T-helper 2 cell treated with Interferon-gamma antibody and Interleukin-4, amounts not matched to agents 5 μg/mL and 100 μg/mL, for 36 hours (primary cell): ENCODE measurements around the gene IFT43.

Source experiments
- DNase-seq: peaks from one replicate; pipeline ENCODE4 v3.0.0; 2021; ENCODE audit warnings: low spot score
- H3K27ac Mint-ChIP-seq: one replicate; pipeline ENCODE4 v1.8.0; 2021; ENCODE audit warnings: mild to moderate bottlenecking, mixed read lengths
- H3K27me3 Mint-ChIP-seq: one replicate; pipeline ENCODE4 v1.8.0; 2021; ENCODE audit warnings: low read depth, mixed read lengths
- H3K36me3 Mint-ChIP-seq: one replicate; pipeline ENCODE4 v1.8.0; 2021; ENCODE audit warnings: low read depth, mixed read lengths
- H3K4me1 Mint-ChIP-seq: one replicate; pipeline ENCODE4 v1.8.0; 2021; ENCODE audit warnings: low read depth, mixed read lengths
- H3K4me3 Mint-ChIP-seq: one replicate; pipeline ENCODE4 v1.8.0; 2022; ENCODE audit warnings: mild to moderate bottlenecking, moderate library complexity, mixed read lengths
- H3K9me3 Mint-ChIP-seq: one replicate; pipeline ENCODE4 v1.8.0; 2021; ENCODE audit warnings: mixed read lengths

Gene IFT43

DNA sequence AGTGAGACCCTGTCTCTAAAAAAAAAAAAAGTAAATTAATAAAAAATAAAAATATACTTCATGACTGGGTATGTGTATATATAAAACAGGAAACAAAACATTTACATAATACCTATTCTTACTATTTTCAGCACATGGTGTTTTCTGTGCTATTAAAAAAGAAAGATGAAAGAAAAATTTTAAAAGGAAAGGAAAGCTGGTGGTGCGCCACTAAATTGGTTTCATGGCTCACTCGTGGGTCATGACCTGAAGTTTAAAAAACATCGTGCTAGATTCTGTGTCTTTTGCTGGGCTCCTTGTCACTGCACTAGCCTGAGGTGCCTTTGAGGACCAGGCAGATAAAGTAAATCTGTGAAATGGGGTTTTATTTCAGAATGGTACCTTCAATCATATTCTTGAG is 69.8 kb downstream of the IFT43 start:
- DNase-seq, result no peak
- H3K4me3 Mint-ChIP-seq, result no peak overlapping the region
- H3K36me3 Mint-ChIP-seq, result no peaks in the 10 kb centered on the region
- no peaks in the 10 kb centered on the region for H3K9me3 Mint-ChIP-seq
- no peaks in the 10 kb centered on the region for H3K27me3 Mint-ChIP-seq
- no peak overlapping the region for H3K27ac Mint-ChIP-seq
- H3K4me1 Mint-ChIP-seq, result no peaks in the 10 kb centered on the region

- Mint-ChIP-seq H3K4me3 (no peak overlapping the region), H3K27ac (no peak overlapping the region), H3K36me3 (no peaks in the 10 kb centered on the region), H3K9me3 (no peaks in the 10 kb centered on the region), H3K4me1 (no peaks in the 10 kb centered on the region), H3K27me3 (no peaks in the 10 kb centered on the region)
- no peak for DNase-seq
These were observed 70.6 kb downstream of the IFT43 start for GRCh38 chr14:76056128-76056527.

- H3K27me3 Mint-ChIP-seq, result no peaks in the 10 kb centered on the region
- no peak overlapping the region for H3K27ac Mint-ChIP-seq
- no peak for DNase-seq
- H3K4me3 Mint-ChIP-seq, result no peak overlapping the region
- no peaks in the 10 kb centered on the region for H3K36me3 Mint-ChIP-seq
- no peaks in the 10 kb centered on the region for H3K9me3 Mint-ChIP-seq
- H3K4me1 Mint-ChIP-seq, result no peaks in the 10 kb centered on the region
These were observed 72.4 kb downstream of the IFT43 start for GRCh38 chr14:76057914-76058313.

DNA sequence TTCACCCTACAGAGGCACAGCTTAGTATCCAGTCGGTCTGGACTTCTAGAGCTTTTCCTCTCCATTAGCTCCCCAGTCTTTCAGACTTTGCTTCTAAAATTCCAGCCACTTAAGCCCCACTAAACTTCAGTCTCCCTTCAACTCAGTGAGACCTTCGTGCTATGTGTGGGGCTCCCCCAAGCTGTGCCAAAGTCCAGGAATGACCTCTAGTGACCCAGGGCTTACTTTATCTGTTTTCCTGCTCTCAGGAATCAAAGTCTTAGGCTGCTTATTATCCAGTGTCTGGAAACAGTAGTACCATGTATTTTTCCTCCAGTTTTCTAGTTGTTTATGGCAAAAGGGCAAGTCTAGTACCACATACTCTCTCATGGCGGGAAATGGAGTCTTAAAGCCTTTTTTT is 77.8 kb downstream of the IFT43 start:
- no peak overlapping the region for H3K27ac Mint-ChIP-seq
- H3K4me3 Mint-ChIP-seq, result no peak overlapping the region
- H3K9me3 Mint-ChIP-seq, result peaks cover 7% of the 10 kb centered on the region
- DNase-seq, result no peak
- no peaks in the 10 kb centered on the region for H3K27me3 Mint-ChIP-seq
- H3K4me1 Mint-ChIP-seq, result no peaks in the 10 kb centered on the region
- peaks cover 2% of the 10 kb centered on the region for H3K36me3 Mint-ChIP-seq

DNA sequence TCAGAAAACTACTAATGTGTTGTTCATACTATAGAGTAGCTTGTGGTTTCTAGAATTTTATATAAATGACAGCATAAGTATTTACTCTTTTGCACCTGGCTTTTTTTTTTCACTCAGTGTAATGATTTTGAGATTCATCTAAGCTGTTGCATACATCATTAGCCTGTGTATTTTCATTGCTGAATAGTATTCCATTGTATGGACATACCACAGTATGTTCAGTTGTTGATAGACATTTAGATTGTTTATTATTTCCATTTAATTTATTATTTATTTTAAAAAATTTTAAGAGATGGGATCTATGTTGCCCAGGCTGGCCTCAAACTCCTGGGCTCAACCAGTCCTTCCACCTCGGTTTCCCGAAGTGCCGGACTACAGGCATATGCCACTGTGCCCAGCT is 80.0 kb downstream of the IFT43 start:
- Mint-ChIP-seq H3K4me3 (no peak overlapping the region), H3K4me1 (no peaks in the 10 kb centered on the region), H3K36me3 (peaks cover 2% of the 10 kb centered on the region), H3K27ac (no peak overlapping the region), H3K27me3 (no peaks in the 10 kb centered on the region), H3K9me3 (peaks cover 7% of the 10 kb centered on the region)
- DNase-seq, result no peak

DNA sequence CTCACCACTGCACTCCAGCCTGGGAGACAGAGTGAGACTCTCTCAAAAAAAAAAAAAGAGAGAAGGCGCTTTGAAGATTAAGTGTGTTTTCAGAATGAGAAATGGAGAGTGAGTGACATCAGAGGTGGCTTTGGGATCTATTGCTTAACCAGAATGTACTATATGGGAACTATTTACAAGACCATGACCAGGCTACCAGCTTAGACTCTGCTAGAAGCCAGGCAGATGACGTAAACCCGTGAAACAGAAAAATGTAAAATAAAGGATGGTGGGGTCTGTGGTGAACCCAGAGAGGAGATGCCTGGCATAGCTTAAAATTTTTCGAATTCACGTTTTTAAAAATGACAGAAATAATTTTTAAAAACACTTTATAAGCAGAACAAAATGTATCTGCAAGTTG is 82.0 kb downstream of the IFT43 start:
- Mint-ChIP-seq H3K27me3 (no peaks in the 10 kb centered on the region), H3K36me3 (peaks cover 2% of the 10 kb centered on the region), H3K27ac (no peak overlapping the region), H3K4me1 (no peaks in the 10 kb centered on the region), H3K4me3 (no peak overlapping the region), H3K9me3 (peaks cover 7% of the 10 kb centered on the region)
- DNase-seq, result no peak

DNA sequence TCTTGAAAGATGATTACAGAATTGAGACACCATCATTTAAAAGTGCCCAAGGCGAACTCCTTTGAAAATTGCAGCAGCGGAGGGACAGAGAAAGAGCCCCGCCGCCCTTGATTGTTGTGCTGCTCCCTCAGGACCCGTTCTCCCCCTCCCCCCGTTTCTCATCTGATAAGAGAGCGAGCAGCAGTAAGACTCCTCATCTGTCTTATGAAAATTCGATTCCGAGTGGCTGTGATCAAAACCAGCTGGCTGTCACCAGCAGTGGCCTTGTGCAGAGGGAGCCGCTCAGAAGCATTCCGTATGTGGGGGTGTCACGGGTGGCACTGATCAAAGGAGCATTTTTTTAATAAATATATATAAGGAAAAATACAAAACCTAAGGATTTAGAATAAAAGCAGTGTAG is 88.2 kb downstream of the IFT43 start:
- no peak overlapping the region for H3K4me3 Mint-ChIP-seq
- H3K4me1 Mint-ChIP-seq, result no peaks in the 10 kb centered on the region
- no peak for DNase-seq
- H3K36me3 Mint-ChIP-seq, result no peaks in the 10 kb centered on the region
- H3K27ac Mint-ChIP-seq, result no peak overlapping the region
- no peaks in the 10 kb centered on the region for H3K9me3 Mint-ChIP-seq
- no peaks in the 10 kb centered on the region for H3K27me3 Mint-ChIP-seq

GRCh38 chr14:76077340-76077739 is 91.8 kb downstream of the IFT43 start:
- DNase-seq, result no peak
- Mint-ChIP-seq H3K27ac (no peak overlapping the region), H3K9me3 (no peaks in the 10 kb centered on the region), H3K4me1 (no peaks in the 10 kb centered on the region), H3K27me3 (no peaks in the 10 kb centered on the region), H3K4me3 (no peak overlapping the region), H3K36me3 (no peaks in the 10 kb centered on the region)

GRCh38 chr14:76078501-76078900 is 92.9 kb downstream of the IFT43 start:
- Mint-ChIP-seq H3K27ac (no peak overlapping the region), H3K9me3 (no peaks in the 10 kb centered on the region), H3K4me3 (no peak overlapping the region), H3K27me3 (no peaks in the 10 kb centered on the region), H3K36me3 (no peaks in the 10 kb centered on the region), H3K4me1 (no peaks in the 10 kb centered on the region)
- DNase-seq, result no peak

- no peaks in the 10 kb centered on the region for H3K36me3 Mint-ChIP-seq
- H3K27me3 Mint-ChIP-seq, result no peaks in the 10 kb centered on the region
- H3K4me3 Mint-ChIP-seq, result no peak overlapping the region
- no peak overlapping the region for H3K27ac Mint-ChIP-seq
- no peak for DNase-seq
- H3K9me3 Mint-ChIP-seq, result no peaks in the 10 kb centered on the region
- no peaks in the 10 kb centered on the region for H3K4me1 Mint-ChIP-seq
These were observed 94.5 kb downstream of the IFT43 start for GRCh38 chr14:76080025-76080424.

GRCh38 chr14:76080471-76080870 is 94.9 kb downstream of the IFT43 start:
- H3K36me3 Mint-ChIP-seq, result no peaks in the 10 kb centered on the region
- H3K9me3 Mint-ChIP-seq, result no peaks in the 10 kb centered on the region
- no peak for DNase-seq
- H3K4me3 Mint-ChIP-seq, result no peak overlapping the region
- H3K4me1 Mint-ChIP-seq, result no peaks in the 10 kb centered on the region
- H3K27ac Mint-ChIP-seq, result no peak overlapping the region
- no peaks in the 10 kb centered on the region for H3K27me3 Mint-ChIP-seq

GRCh38 chr14:76081642-76082041 is 96.1 kb downstream of the IFT43 start:
- Mint-ChIP-seq H3K36me3 (no peaks in the 10 kb centered on the region), H3K27me3 (no peaks in the 10 kb centered on the region), H3K9me3 (no peaks in the 10 kb centered on the region), H3K4me1 (no peaks in the 10 kb centered on the region), H3K27ac (no peak overlapping the region), H3K4me3 (no peak overlapping the region)
- DNase-seq, result no peak

- H3K9me3 Mint-ChIP-seq, result no peaks in the 10 kb centered on the region
- no peak overlapping the region for H3K27ac Mint-ChIP-seq
- no peaks in the 10 kb centered on the region for H3K4me1 Mint-ChIP-seq
- no peak overlapping the region for H3K4me3 Mint-ChIP-seq
- DNase-seq, result no peak
- H3K27me3 Mint-ChIP-seq, result no peaks in the 10 kb centered on the region
- no peaks in the 10 kb centered on the region for H3K36me3 Mint-ChIP-seq
These were observed 98.5 kb downstream of the IFT43 start for GRCh38 chr14:76083796-76084765.

DNA sequence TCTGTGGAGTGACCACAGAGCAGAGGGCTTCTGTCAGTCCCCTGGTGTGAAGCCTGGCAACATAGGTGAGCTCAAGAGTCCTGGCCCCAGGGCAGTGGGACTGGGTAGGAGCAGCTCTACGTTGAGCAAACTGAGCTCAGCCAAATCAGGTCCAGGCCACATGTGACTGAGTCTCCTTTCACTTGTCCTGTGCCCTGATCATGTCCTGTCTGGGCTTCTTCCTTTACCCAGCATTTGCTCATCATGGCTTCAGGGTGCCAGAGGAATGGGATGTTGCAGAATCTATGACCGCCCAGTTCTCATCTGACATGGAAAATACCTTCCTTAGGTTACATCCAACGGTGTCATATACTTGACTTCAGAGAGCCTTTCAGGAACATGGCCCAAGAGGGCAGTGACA is 99.8 kb downstream of the IFT43 start:
- Mint-ChIP-seq H3K27me3 (no peaks in the 10 kb centered on the region), H3K4me3 (no peak overlapping the region), H3K9me3 (no peaks in the 10 kb centered on the region), H3K4me1 (no peaks in the 10 kb centered on the region), H3K27ac (no peak overlapping the region), H3K36me3 (no peaks in the 10 kb centered on the region)
- no peak for DNase-seq

- no peak overlapping the region for H3K27ac Mint-ChIP-seq
- H3K9me3 Mint-ChIP-seq, result no peaks in the 10 kb centered on the region
- no peaks in the 10 kb centered on the region for H3K27me3 Mint-ChIP-seq
- no peak for DNase-seq
- no peak overlapping the region for H3K4me3 Mint-ChIP-seq
- H3K36me3 Mint-ChIP-seq, result no peaks in the 10 kb centered on the region
- H3K4me1 Mint-ChIP-seq, result no peaks in the 10 kb centered on the region
These were observed 101.1 kb downstream of the IFT43 start for GRCh38 chr14:76086636-76087035.
